ENCODE data around the gene ELAC1.

DNA sequence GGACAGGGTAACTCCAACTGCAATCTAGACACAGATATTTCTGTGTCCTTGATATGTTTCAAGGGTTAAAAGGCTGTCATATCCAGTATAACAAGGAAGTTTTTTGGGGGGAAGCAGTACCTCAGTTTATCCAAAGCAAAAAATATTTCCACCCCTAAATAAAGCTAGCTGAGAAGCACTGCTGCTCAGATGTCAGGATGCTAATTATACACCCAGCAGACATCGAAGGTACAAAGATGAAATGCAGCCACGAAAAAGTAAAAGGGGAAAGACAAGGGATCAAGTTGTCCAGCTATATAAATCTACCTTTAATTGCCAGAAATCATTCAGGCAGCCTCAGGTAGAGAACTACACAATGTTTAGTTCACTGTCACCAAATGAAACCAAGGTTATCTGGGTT, 26.2 kb downstream of the ELAC1 start:
- TF ChIP-seq TAF1 (IDR thresholded peaks at IDR 0.05; ENCODE audit: borderline replicate concordance, low read depth, low read length) (no peak), POLR2AphosphoS5 (IDR thresholded peaks at IDR 0.05; ENCODE audit: low read depth, low read length) (no peak), POLR2A (IDR thresholded peaks at IDR 0.05; ENCODE audit: low read depth, low read length) (no peak)

All from GM12892 (cell line).